Neural cell (in vitro differentiated cells): Measurements from ENCODE around the gene MAP2K1. TPM values are rescaled to one million over a fixed set of nuclear protein-coding genes. Genes with fewer than 3 reads are reported as not detected.

Experiments
- H2AFZ ChIP-seq: fragments of 200-600, 300-800 bp; sonication (generic), shearing (Covaris generic); 2 replicates; pipeline ENCODE4 v1.6.0; 2014; ENCODE audit warnings: low read depth, mild to moderate bottlenecking, antibody characterized with exemption, low read length, moderate library complexity
- H3F3A ChIP-seq: fragments of 200-600 bp; shearing (Covaris generic); 2 replicates; pipeline ENCODE4 v1.6.1; 2016; ENCODE audit warnings: mild to moderate bottlenecking, moderate library complexity, mixed read lengths, antibody characterized with exemption, low read length; ENCODE audit not compliant: insufficient read depth, poor library complexity, severe bottlenecking
- H3K27ac ChIP-seq: fragments of 200-600, 300-800 bp; sonication (generic), shearing (Covaris generic); 2 replicates; pipeline ENCODE4 v1.5.1; 2014; ENCODE audit warnings: mild to moderate bottlenecking, low read length, moderate library complexity
- H3K27me3 ChIP-seq: fragments of 300-800, 200-600 bp; sonication (generic), shearing (Covaris generic); 2 replicates; pipeline ENCODE4 v1.6.0; 2014; ENCODE audit warnings: mild to moderate bottlenecking, low read depth, low read length, moderate library complexity; ENCODE audit not compliant: insufficient read depth
- H3K36me3 ChIP-seq: fragments of 300-800, 200-600 bp; sonication (generic), shearing (Covaris generic); 2 replicates; pipeline ENCODE4 v1.5.1; 2014; ENCODE audit warnings: mild to moderate bottlenecking, antibody characterized with exemption, low read length, moderate library complexity; ENCODE audit not compliant: insufficient read depth
- H3K4me2 ChIP-seq: fragments of 300-800, 200-600 bp; sonication (generic), shearing (Covaris generic); 2 replicates; pipeline ENCODE4 v1.6.0; 2014; ENCODE audit warnings: mild to moderate bottlenecking, low read length
- H3K4me3 ChIP-seq: fragments of 300-800, 200-600 bp; sonication (generic), shearing (Covaris generic); 2 replicates; pipeline ENCODE4 v1.5.1; 2014; ENCODE audit warnings: mild to moderate bottlenecking, low read length, moderate library complexity
- H3K79me2 ChIP-seq: fragments of 200-600 bp; shearing (Covaris generic); replicated peaks from 2 replicates; pipeline ENCODE4 v1.6.0; 2014; ENCODE audit warnings: mild to moderate bottlenecking, low read length, moderate library complexity; ENCODE audit not compliant: insufficient read depth
- H3K9ac ChIP-seq: fragments of 300-800, 200-600 bp; sonication (generic), shearing (Covaris generic); 2 replicates; pipeline ENCODE4 v1.6.1; 2016; ENCODE audit warnings: mild to moderate bottlenecking, low read length, mixed read lengths
- H3K9me2 ChIP-seq: fragments of 200-600 bp; shearing (Covaris generic); 2 replicates; pipeline ENCODE4 v1.6.1; 2016; ENCODE audit warnings: mild to moderate bottlenecking, low read length, mixed read lengths; ENCODE audit not compliant: insufficient read depth
- H3K9me3 ChIP-seq: fragments of 200-600, 300-800 bp; sonication (generic), shearing (Covaris generic); 2 replicates; pipeline ENCODE4 v1.6.1; 2016; ENCODE audit warnings: mild to moderate bottlenecking, mixed run types, low read length, moderate library complexity, mixed read lengths
- H4K20me1 ChIP-seq: fragments of 200-600 bp; shearing (Covaris generic); 2 replicates; pipeline ENCODE4 v1.6.1; 2016; ENCODE audit warnings: mild to moderate bottlenecking, mixed run types; ENCODE audit not compliant: insufficient read depth
- CTCF ChIP-seq: fragments of 450-650 bp; IDR thresholded peaks from 2 replicates; pipeline ENCODE4 v1.5.1; 2014; ENCODE audit warnings: antibody characterized with exemption, mild to moderate bottlenecking, moderate library complexity; ENCODE audit not compliant: poor library complexity, severe bottlenecking
- EP300 ChIP-seq: fragments of 450-650 bp; conservative IDR thresholded peaks from 2 replicates; pipeline ENCODE4 v1.6.1; 2014; ENCODE audit warnings: antibody characterized with exemption, mild to moderate bottlenecking, moderate library complexity; ENCODE audit not compliant: poor library complexity, severe bottlenecking
- EZH2 ChIP-seq: fragments of 200-600, 300-800 bp; shearing (Covaris generic), sonication (generic); IDR thresholded peaks from 2 replicates; pipeline ENCODE4 v1.6.1; 2014; ENCODE audit warnings: antibody characterized with exemption, low read length, borderline replicate concordance, mild to moderate bottlenecking; ENCODE audit not compliant: insufficient read depth, poor library complexity, severe bottlenecking
- MXI1 ChIP-seq: fragments of 450-650 bp; conservative IDR thresholded peaks from 2 replicates; pipeline ENCODE4 v1.6.1; 2014; ENCODE audit warnings: antibody characterized with exemption, mild to moderate bottlenecking; ENCODE audit not compliant: poor library complexity, severe bottlenecking
- POLR2AphosphoS5 ChIP-seq: IDR thresholded peaks from 2 replicates; pipeline ENCODE4 v1.6.1; 2012
- RAD21 ChIP-seq: fragments of 450-650 bp; conservative IDR thresholded peaks from 2 replicates; pipeline ENCODE4 v1.6.1; 2014; ENCODE audit warnings: antibody characterized with exemption, mild to moderate bottlenecking, moderate library complexity
- REST ChIP-seq: IDR thresholded peaks from 2 replicates; pipeline ENCODE4 v1.6.1; 2012; ENCODE audit warnings: borderline replicate concordance
- SMC3 ChIP-seq: fragments of 450-650 bp; conservative IDR thresholded peaks from 2 replicates; pipeline ENCODE4 v1.6.1; 2014; ENCODE audit warnings: antibody characterized with exemption, mild to moderate bottlenecking, moderate library complexity; ENCODE audit not compliant: poor library complexity
- TAF1 ChIP-seq: IDR thresholded peaks from 2 replicates; pipeline ENCODE4 v1.6.1; 2012; ENCODE audit warnings: low read depth
- polyA plus RNA-seq: library from polyadenylated mRNA; depleted of rRNA; stranded (reverse); fragments of >200 nt; gene quantifications from 2 replicates; pipeline ENCODE4 v1.2.3, GENCODE V29; 2014

Gene MAP2K1
- polyA plus RNA-seq, 1 donor from 2014 or later: 24.7 TPM

- H4K20me1 ChIP-seq: no peaks in the 10 kb centered on the region
- H3K27ac ChIP-seq: no peak overlapping the region
- H3K9me3 ChIP-seq: no peaks in the 10 kb centered on the region
Observed at GRCh38 chr15:66476535-66476934, 89.8 kb downstream of the MAP2K1 start.

GRCh38 chr15:66477011-66477410, 90.3 kb downstream of the MAP2K1 start:
- Histone ChIP-seq H3K9me2 (no peaks in the 10 kb centered on the region), H3K27me3 (no peaks in the 10 kb centered on the region), H3F3A (no peaks in the 10 kb centered on the region), H3K9me3 (no peaks in the 10 kb centered on the region), H3K9ac (no peak overlapping the region), H3K36me3 (no peaks in the 10 kb centered on the region), H4K20me1 (no peaks in the 10 kb centered on the region), H3K4me3 (no peak overlapping the region), H3K4me2 (no peak overlapping the region), H2AFZ (no peak overlapping the region), H3K79me2 (no peaks in the 10 kb centered on the region), H3K27ac (no peak overlapping the region)
- TF ChIP-seq EZH2: no peak
- TF ChIP-seq RAD21: no peak
- TF ChIP-seq REST: no peak
- TF ChIP-seq MXI1: no peak
- TF ChIP-seq TAF1: no peak
- no peak for TF ChIP-seq CTCF
- TF ChIP-seq EP300: no peak
- TF ChIP-seq POLR2AphosphoS5: no peak
- no peak for TF ChIP-seq SMC3

More at GRCh38 chr15:66476535-66476934, 89.8 kb downstream of the MAP2K1 start:
- H3K9ac ChIP-seq: no peak overlapping the region
- no peak for TF ChIP-seq MXI1
- no peaks in the 10 kb centered on the region for H3K27me3 ChIP-seq
- no peak overlapping the region for H3K4me2 ChIP-seq
- no peak overlapping the region for H3K4me3 ChIP-seq
- H3K79me2 ChIP-seq: no peaks in the 10 kb centered on the region
- no peaks in the 10 kb centered on the region for H3K36me3 ChIP-seq
- no peaks in the 10 kb centered on the region for H3F3A ChIP-seq
- H2AFZ ChIP-seq: no peak overlapping the region
- no peaks in the 10 kb centered on the region for H3K9me2 ChIP-seq

- H2AFZ ChIP-seq: no peak overlapping the region
- no peak overlapping the region for H3K9ac ChIP-seq
- no peaks in the 10 kb centered on the region for H4K20me1 ChIP-seq
- H3F3A ChIP-seq: no peaks in the 10 kb centered on the region
- no peak overlapping the region for H3K4me3 ChIP-seq
- H3K9me3 ChIP-seq: no peaks in the 10 kb centered on the region
- no peak overlapping the region for H3K27ac ChIP-seq
- TF ChIP-seq TAF1 (no peak), REST (no peak), EP300 (no peak), RAD21 (no peak), CTCF (no peak), POLR2AphosphoS5 (no peak), SMC3 (no peak), EZH2 (no peak), MXI1 (no peak)
- no peaks in the 10 kb centered on the region for H3K27me3 ChIP-seq
- H3K4me2 ChIP-seq: no peak overlapping the region
- H3K36me3 ChIP-seq: no peaks in the 10 kb centered on the region
- no peaks in the 10 kb centered on the region for H3K9me2 ChIP-seq
- no peaks in the 10 kb centered on the region for H3K79me2 ChIP-seq
Observed at GRCh38 chr15:66480267-66480666, 93.6 kb downstream of the MAP2K1 start.
